Right lobe of liver (tissue), 4 donors: ENCODE measurements around the gene SLC23A3.

Experiments used
- CTCF ChIP-seq, 4 donors: fragments of 200-600 bp in 3 of 4; fragments of 450-650 bp in 1 of 4; IDR thresholded peaks; one replicate each; pipeline versions ENCODE4 v1.5.1 to v1.8.0; 2016 to 2022; ENCODE audit warnings: antibody characterized with exemption in 4 of 4, mild to moderate bottlenecking in 2 of 4
- POLR2A ChIP-seq: fragments of 450-650 bp; IDR thresholded peaks from one replicate; pipeline ENCODE4 v1.6.1; 2017; ENCODE audit warnings: antibody characterized with exemption, mild to moderate bottlenecking
- donor health status: DM: no; HTN: no; CAD: no.
- donor health status: DM: no; HTN: no; CAD: no.
- donor health status: DM: no; HTN: yes; CAD: no.

GRCh38 chr2:219160186-219161017 is 9.4 kb downstream of the SLC23A3 start, which contains the start of gene NHEJ1:
- TF ChIP-seq CTCF (IDR thresholded peaks at IDR 0.05): peak; percentile 96 to 100 (median 98)
- peak; percentile 60 for TF ChIP-seq POLR2A
